GM12878 (cell line): ENCODE data around the gene CELSR3. TPM values are rescaled to one million over a fixed set of nuclear protein-coding genes. Genes with fewer than 3 reads are reported as not detected.

Experiments
- ATAC-seq: fragments of 200-7000 bp; cut with Tn5 transposase; 3 replicates; pipeline ENCODE4 v1.9.1; 2020; ENCODE audit warnings: mild to moderate bottlenecking, moderate library complexity
- BruUV-seq: library from RNA; stranded (reverse); fragments of 400-500 nt; replicated peaks from 2 replicates; lab custom pipeline; 2021; lab: Mats Ljungman, UMichigan
- CTCF ChIA-PET: fragments of 300-600 bp; sonication (Branson Sonifier 250); formaldehyde crosslinking; extraction: SDS; loops from one replicate; lab custom pipeline; 2021; ENCODE audit warnings: inconsistent platforms; lab: Yijun Ruan, JAX
- POLR2A ChIA-PET: fragments of 350-600 bp; formaldehyde crosslinking; extraction: SDS; loops from one replicate; lab custom pipeline; 2021; ENCODE audit warnings: inconsistent platforms; lab: Charles Lee
- RAD21 ChIA-PET: fragments of 300-600 bp; sonication (Branson Sonifier 250); formaldehyde crosslinking; loops from one replicate; lab custom pipeline; 2023; ENCODE audit warnings: antibody characterized with exemption; ENCODE audit not compliant: unreplicated experiment; lab: Charles Lee
- SMC1A ChIA-PET: fragments of 300-600 bp; sonication (Branson Sonifier 250); formaldehyde crosslinking; loops from one replicate; lab custom pipeline; 2023; ENCODE audit not compliant: unreplicated experiment, uncharacterized antibody; lab: Charles Lee
- DNase-seq: peaks from one replicate; pipeline ENCODE4 v3.0.0-alpha.2; 2011; ENCODE audit warnings: low read depth, low spot score
- FAIRE-seq: peaks from 3 replicates; lab custom pipeline; 2011; peaks lifted over from hg19 to GRCh38; lab: Jason Lieb, UNC
- H2AFZ ChIP-seq: 2 replicates; pipeline ENCODE4 v1.6.0; 2011; ENCODE audit warnings: low read depth, low read length, control low read depth; ENCODE audit not compliant: control insufficient read depth
- H3K27ac ChIP-seq: 2 replicates; pipeline ENCODE4 v1.5.1; 2011; ENCODE audit warnings: control low read depth; ENCODE audit not compliant: control insufficient read depth, insufficient read depth
- H3K27me3 ChIP-seq, 2 experiments: replicated peaks in 1 of 2; 2 replicates each; pipeline versions ENCODE4 v1.6.0 to v1.6.1; 2011; ENCODE audit warnings: low read length in 1 of 2; ENCODE audit not compliant: control insufficient read depth in 2 of 2, insufficient read depth in 2 of 2
- H3K36me3 ChIP-seq, 2 experiments: 2 replicates each; pipeline ENCODE4 v1.5.1; 2011; ENCODE audit warnings: low read length in 1 of 2; ENCODE audit not compliant: control insufficient read depth in 2 of 2, insufficient read depth in 2 of 2
- H3K4me1 ChIP-seq: 2 replicates; pipeline ENCODE4 v1.6.1; 2011; ENCODE audit warnings: mild to moderate bottlenecking, low read length, moderate library complexity, mixed read lengths; ENCODE audit not compliant: control insufficient read depth, insufficient read depth
- H3K4me2 ChIP-seq: 2 replicates; pipeline ENCODE4 v1.6.0; 2011; ENCODE audit warnings: control low read depth; ENCODE audit not compliant: control insufficient read depth, insufficient read depth
- H3K4me3 ChIP-seq: fragments of 200-600 bp; sonication (generic); 2 replicates; pipeline ENCODE4 v1.5.1; 2016
- H3K79me2 ChIP-seq: 2 replicates; pipeline ENCODE4 v1.6.0; 2011; ENCODE audit warnings: low read length; ENCODE audit not compliant: control insufficient read depth, insufficient read depth
- H3K9ac ChIP-seq: 2 replicates; pipeline ENCODE4 v1.8.0; 2011; ENCODE audit warnings: low read length, control low read depth, mixed read lengths; ENCODE audit not compliant: control insufficient read depth, insufficient read depth
- H3K9me3 ChIP-seq: replicated peaks from 3 replicates; pipeline ENCODE4 v1.5.1; 2011; ENCODE audit warnings: mild to moderate bottlenecking, low read length; ENCODE audit not compliant: control insufficient read depth, insufficient read depth
- H4K20me1 ChIP-seq: 2 replicates; pipeline ENCODE4 v1.6.0; 2011; ENCODE audit not compliant: control insufficient read depth, insufficient read depth
- ATF7 ChIP-seq: fragments of 450-650 bp; IDR thresholded peaks from 2 replicates; pipeline ENCODE4 v1.6.1; 2016; ENCODE audit warnings: low read depth, mild to moderate bottlenecking
- CBFB ChIP-seq: IDR thresholded peaks from 2 replicates; pipeline ENCODE4 v1.6.1; 2016; ENCODE audit warnings: antibody characterized with exemption, low read depth
- CEBPB ChIP-seq, 2 experiments: fragments of 150-350 bp in 1 of 2; IDR thresholded peaks; 2 replicates each; pipeline ENCODE4 v1.6.1; 2012 to 2014; ENCODE audit warnings: low read depth in 2 of 2, low read length in 2 of 2, borderline replicate concordance in 1 of 2, inconsistent platforms in 1 of 2
- EED ChIP-seq: sonication (generic); IDR thresholded peaks from 2 replicates; pipeline ENCODE4 v1.6.1; 2016; ENCODE audit warnings: antibody characterized with exemption, low read depth
- IRF4 ChIP-seq: IDR thresholded peaks from 2 replicates; pipeline ENCODE4 v1.6.1; 2011; ENCODE audit warnings: low read depth, low read length
- IRF5 ChIP-seq: fragments of 450-650 bp; IDR thresholded peaks from 2 replicates; pipeline ENCODE4 v1.6.1; 2017; ENCODE audit warnings: borderline replicate concordance
- MYC ChIP-seq: IDR thresholded peaks from 2 replicates; pipeline ENCODE4 v1.6.1; 2011; ENCODE audit warnings: mild to moderate bottlenecking, low read length, moderate library complexity, inconsistent platforms; ENCODE audit not compliant: insufficient read depth, insufficient replicate concordance, insufficient read length, severe bottlenecking
- NFYB ChIP-seq: IDR thresholded peaks from 2 replicates; pipeline ENCODE4 v1.6.1; 2011; ENCODE audit warnings: low read depth, mild to moderate bottlenecking, low read length, improper control_type of control experiment, moderate library complexity; ENCODE audit not compliant: insufficient read depth
- POLR2AphosphoS2 ChIP-seq: IDR thresholded peaks from 2 replicates; pipeline ENCODE4 v1.6.1; 2011; ENCODE audit warnings: low read depth, mild to moderate bottlenecking, low read length, improper control_type of control experiment, moderate library complexity
- RAD21 ChIP-seq: IDR thresholded peaks from 2 replicates; pipeline ENCODE4 v1.6.1; 2011; ENCODE audit warnings: mild to moderate bottlenecking, low read depth, low read length, moderate library complexity; ENCODE audit not compliant: insufficient read depth
- RB1 ChIP-seq: fragments of 450-650 bp; formaldehyde crosslinking; IDR thresholded peaks from 2 replicates; pipeline ENCODE4 v1.6.1; 2017; ENCODE audit warnings: mild to moderate bottlenecking, borderline replicate concordance
- RCOR1 ChIP-seq: conservative IDR thresholded peaks from 2 replicates; pipeline ENCODE4 v1.6.1; 2012; ENCODE audit warnings: low read depth, low read length, improper control_type of control experiment
- USF2 ChIP-seq: IDR thresholded peaks from 2 replicates; pipeline ENCODE4 v1.6.1; 2011; ENCODE audit warnings: low read depth, low read length, improper control_type of control experiment, borderline replicate concordance
- YBX1 ChIP-seq: fragments of 450-650 bp; IDR thresholded peaks from 2 replicates; pipeline ENCODE4 v1.6.1; 2016; ENCODE audit warnings: antibody characterized with exemption
- ZNF24 ChIP-seq: fragments of 450-650 bp; IDR thresholded peaks from 2 replicates; pipeline ENCODE4 v1.6.1; 2017; ENCODE audit warnings: antibody characterized with exemption, mild to moderate bottlenecking
- ZZZ3 ChIP-seq: IDR thresholded peaks from 2 replicates; pipeline ENCODE4 v1.6.1; 2011; ENCODE audit warnings: low read depth; ENCODE audit not compliant: control insufficient read depth, insufficient read length
- in situ Hi-C: fragments of 300-500 bp; cut with MboI; formaldehyde crosslinking; loops from 9 replicates; pipeline ENCODE4 v1.14.3; 2018; ENCODE audit warnings: mixed read lengths
- intact Hi-C: fragments of 100-400 bp; cut with micrococcal nuclease; formaldehyde crosslinking; loops from one replicate; pipeline ENCODE4 v1.14.2; 2022; ENCODE audit not compliant: unreplicated experiment
- polyA plus RNA-seq, 11 experiments: library from polyadenylated mRNA; depleted of rRNA in 4 of 11; unstranded in 6 of 11; stranded (reverse) in 5 of 11; fragments of >200 nt; fragmentation: Nextera tagmentation in 4 of 11; fragmentation: Illumina TruSeq in 1 of 11; extraction: Ambion mirVana in 4 of 11; extraction: Trizol in 1 of 11; gene quantifications; 1 replicate in 1 of 11; 2 replicates in 10 of 11; pipeline versions ENCODE4 v1.2.1 to v1.2.3, GENCODE V29; 2011 to 2016; ENCODE audit warnings: inconsistent platforms in 2 of 11, missing spikeins in 2 of 11, low read depth in 1 of 11
- total RNA-seq, 4 experiments: library from RNA; depleted of rRNA in 3 of 4; stranded (reverse); fragments of >200 nt in 3 of 4; fragmentation: Illumina TruSeq in 1 of 4; extraction: Trizol in 1 of 4; gene quantifications; 2 replicates each; pipeline versions ENCODE4 v1.2.1 to v1.2.3, GENCODE V29; 2013 to 2021

CELSR3 gene
- total and polyA plus RNA-seq, 10 of the 15 experiments (the other 5 are each of a cell fraction or from before 2014, with no cell fraction given): 0.08 to 1.6 (median 0.57) TPM

- no peak for ATAC-seq
- Histone ChIP-seq H3K27ac (no peak overlapping the region), H3K4me1 (no peaks in the 10 kb centered on the region), H4K20me1 (peaks cover 6% of the 10 kb centered on the region), H3K27me3 (no peaks in the 10 kb centered on the region), H2AFZ (no peak overlapping the region), H3K4me3 (no peak overlapping the region), H3K4me2 (no peak overlapping the region), H3K36me3 (peaks cover 20 to 35% of the 10 kb centered on the region in 2 experiments), H3K9me3 (no peaks in the 10 kb centered on the region), H3K9ac (no peak overlapping the region)
- no peak for FAIRE-seq
- CTCF ChIA-PET: interaction anchor here (0.9 to 1.7 kb wide), 2 partner anchors 10 to 43 kb away, joined by 4 to 7 read pairs; partner anchors contain the start of gene NCKIPSD
- RAD21 ChIA-PET: no interaction called here
- POLR2A ChIA-PET: interaction anchor here (0.5 to 0.7 kb wide), 3 partner anchors 220 to 793 kb away, joined by 3 to 4 read pairs (median 3); no protein-coding TSS in a partner anchor
- no peak for DNase-seq
- in situ Hi-C loops: no loop called here
- BruUV-seq: no TSS peak
- intact Hi-C loops: no loop called here
- SMC1A ChIA-PET: no interaction called here
- TF ChIP-seq EED (no peak), POLR2AphosphoS2 (no peak), IRF4 (no peak), IRF5 (no peak), USF2 (no peak), MYC (no peak), ZZZ3 (no peak), RCOR1 (no peak), CEBPB (IDR thresholded peaks at IDR 0.05; ENCODE audit: borderline replicate concordance in 1 of 2, low read depth in 2 of 2, low read length in 2 of 2) (no peak), CBFB (no peak), ZNF24 (no peak), RAD21 (no peak), NFYB (no peak), RB1 (no peak), YBX1 (no peak), ATF7 (no peak)
- TF ChIP-seq, all 136 proteins: peak for 0
- peaks cover 35% of the 10 kb centered on the region for H3K79me2 ChIP-seq
Measured at GRCh38 chr3:48696601-48697000, 33.9 kb upstream of the CELSR3 start.
